Esophagus muscularis mucosa (tissue), 4 donors: ENCODE results near the gene CCDC80.

Experiments used
- CTCF ChIP-seq, 3 experiments: fragments of 200-600 bp in 2 of 3; fragments of 450-650 bp in 1 of 3; sonication (generic) in 2 of 3; IDR thresholded peaks; one replicate each; pipeline ENCODE4 v1.5.1; 2017 to 2019; ENCODE audit warnings: antibody characterized with exemption in 3 of 3, mild to moderate bottlenecking in 2 of 3, moderate library complexity in 1 of 3
- EP300 ChIP-seq: sonication (generic); formaldehyde crosslinking; IDR thresholded peaks from one replicate; pipeline ENCODE4 v1.6.1; 2017; ENCODE audit warnings: antibody characterized with exemption
- POLR2A ChIP-seq: fragments of 450-650 bp; IDR thresholded peaks from one replicate; pipeline ENCODE4 v1.6.1; 2017; ENCODE audit warnings: antibody characterized with exemption, moderate library complexity, mild to moderate bottlenecking, low read depth
- POLR2AphosphoS5 ChIP-seq, 2 donors: sonication (generic); formaldehyde crosslinking; IDR thresholded peaks; one replicate each; pipeline ENCODE4 v1.6.1; 2017; ENCODE audit warnings: antibody characterized with exemption in 2 of 2

GRCh38 chr3:112605285-112605684, 35.7 kb downstream of the CCDC80 start:
- TF ChIP-seq CTCF (IDR thresholded peaks at IDR 0.05) (no peak), POLR2A (no peak), POLR2AphosphoS5 (IDR thresholded peaks at IDR 0.05) (peak in 1 of 2 donors; percentile 20), EP300 (no peak)
